Mammary epithelial cell (primary cell): ENCODE results near the gene PSMD6.

Experiments used
- EZH2 ChIP-seq: IDR thresholded peaks from 2 replicates; pipeline ENCODE4 v1.6.1; 2012; ENCODE audit warnings: low read length, inconsistent platforms, borderline replicate concordance
- TF ChIP-seq, protein P1 (sequence below), 2 donors: IDR thresholded peaks in 1 of 2; conservative IDR thresholded peaks in 1 of 2; 2 replicates each; pipeline ENCODE4 v1.5.1; 2011 to 2012; ENCODE audit warnings: inconsistent platforms in 2 of 2, low read length in 2 of 2, mild to moderate bottlenecking in 2 of 2, control low read depth in 1 of 2, low read depth in 1 of 2; ENCODE audit not compliant: insufficient read depth in 1 of 2; ENCODE audit errors: extremely low read depth in 1 of 2

GRCh38 chr3:63980019-63980418 lies 43.3 kb downstream of the PSMD6 start:
- TF ChIP-seq, protein P1, sequence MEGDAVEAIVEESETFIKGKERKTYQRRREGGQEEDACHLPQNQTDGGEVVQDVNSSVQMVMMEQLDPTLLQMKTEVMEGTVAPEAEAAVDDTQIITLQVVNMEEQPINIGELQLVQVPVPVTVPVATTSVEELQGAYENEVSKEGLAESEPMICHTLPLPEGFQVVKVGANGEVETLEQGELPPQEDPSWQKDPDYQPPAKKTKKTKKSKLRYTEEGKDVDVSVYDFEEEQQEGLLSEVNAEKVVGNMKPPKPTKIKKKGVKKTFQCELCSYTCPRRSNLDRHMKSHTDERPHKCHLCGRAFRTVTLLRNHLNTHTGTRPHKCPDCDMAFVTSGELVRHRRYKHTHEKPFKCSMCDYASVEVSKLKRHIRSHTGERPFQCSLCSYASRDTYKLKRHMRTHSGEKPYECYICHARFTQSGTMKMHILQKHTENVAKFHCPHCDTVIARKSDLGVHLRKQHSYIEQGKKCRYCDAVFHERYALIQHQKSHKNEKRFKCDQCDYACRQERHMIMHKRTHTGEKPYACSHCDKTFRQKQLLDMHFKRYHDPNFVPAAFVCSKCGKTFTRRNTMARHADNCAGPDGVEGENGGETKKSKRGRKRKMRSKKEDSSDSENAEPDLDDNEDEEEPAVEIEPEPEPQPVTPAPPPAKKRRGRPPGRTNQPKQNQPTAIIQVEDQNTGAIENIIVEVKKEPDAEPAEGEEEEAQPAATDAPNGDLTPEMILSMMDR (conservative IDR thresholded peaks at IDR 0.05 in 1 of 2, IDR thresholded peaks at IDR 0.05 in 1 of 2; ENCODE audit: extremely low read depth in 1 of 2, insufficient read depth in 1 of 2, low read depth in 1 of 2, low read length in 2 of 2) = no peak
- no peak for TF ChIP-seq EZH2
